Lung (tissue), 12 donors: ENCODE results near the gene MYO18A. TPM values are rescaled to one million over a fixed set of nuclear protein-coding genes. Genes with fewer than 3 reads are reported as not detected.

Experiments used
- ATAC-seq: fragments of 200-7000 bp; cut with Tn5 transposase; one replicate; pipeline ENCODE4 v1.9.1; 2020; ENCODE audit warnings: moderate number of reproducible peaks; ENCODE audit not compliant: insufficient read depth, low FRiP score
- DNase-seq, 3 donors: peaks; one replicate each; pipeline ENCODE4 v3.0.0-alpha.2; 2013 to 2017
- H3K27ac ChIP-seq, 2 donors: one replicate each; pipeline ENCODE4 v1.5.1; 2013; ENCODE audit warnings: mild to moderate bottlenecking in 2 of 2, moderate library complexity in 2 of 2, control low read depth in 1 of 2, inconsistent platforms in 1 of 2, low read depth in 1 of 2, low read length in 1 of 2
- H3K27me3 ChIP-seq, 3 donors: one replicate each; pipeline ENCODE4 v1.5.1; 2013; ENCODE audit warnings: low read length in 2 of 3; ENCODE audit not compliant: control insufficient read depth in 3 of 3, insufficient read depth in 3 of 3
- H3K36me3 ChIP-seq, 4 donors: one replicate each; pipeline ENCODE4 v1.5.1; 2013; ENCODE audit warnings: low read length in 4 of 4, mild to moderate bottlenecking in 1 of 4, moderate library complexity in 1 of 4; ENCODE audit not compliant: control insufficient read depth in 4 of 4, insufficient read depth in 4 of 4
- H3K4me1 ChIP-seq, 5 donors: one replicate each; pipeline ENCODE4 v1.5.1; 2013; ENCODE audit warnings: low read length in 5 of 5, mild to moderate bottlenecking in 2 of 5, moderate library complexity in 1 of 5; ENCODE audit not compliant: control insufficient read depth in 5 of 5, insufficient read depth in 5 of 5
- H3K4me3 ChIP-seq: one replicate; pipeline ENCODE4 v1.5.1; 2013; ENCODE audit warnings: mild to moderate bottlenecking, control low read depth, moderate library complexity
- H3K9ac ChIP-seq, 2 donors: one replicate each; pipeline ENCODE4 v1.5.1; 2013; ENCODE audit warnings: low read length in 2 of 2, control low read depth in 1 of 2; ENCODE audit not compliant: insufficient read depth in 1 of 2
- H3K9me3 ChIP-seq, 4 donors: one replicate each; pipeline ENCODE4 v1.5.1; 2013; ENCODE audit warnings: low read length in 3 of 4, mild to moderate bottlenecking in 1 of 4, moderate library complexity in 1 of 4; ENCODE audit not compliant: control insufficient read depth in 4 of 4, insufficient read depth in 3 of 4
- CTCF ChIP-seq: IDR thresholded peaks from 2 replicates; pipeline ENCODE4 v1.5.1; 2012; ENCODE audit warnings: mild to moderate bottlenecking; ENCODE audit errors: control extremely low read depth, extremely low read depth
- WGBS, 2 donors: extraction: QIAGEN DNeasy Blood & Tissue Kit; methylation state at CpG; one replicate each; pipeline ENCODE4 v1.1.7; 2013; 5-methylcytosine and 5-hydroxymethylcytosine counted together
- polyA plus RNA-seq, 2 donors: library from polyadenylated mRNA; stranded (reverse); fragments of 200-250 nt; gene quantifications; one replicate each; pipeline ENCODE4 v1.2.1, GENCODE V29; 2013
- total RNA-seq, 2 donors: library from RNA; depleted of rRNA in 1 of 2; stranded (reverse); fragments of >200 nt in 1 of 2; gene quantifications; one replicate each; pipeline ENCODE4 v1.2.1, GENCODE V29; 2014 to 2021
- donor health status: control.
- donor health status: control.
- donor health status: Bipolar disorder and iron deficiency.
- donor health status: healthy.
- donor health status: DM: yes; HTN: yes; CAD: no.

The MYO18A gene
- total and polyA plus RNA-seq, 4 donors: 19.0 to 65.2 (median 49.3) TPM

- peak overlapping the region; percentile 26 to 47 for H3K27ac ChIP-seq
These were observed 36.3 kb downstream of the MYO18A start for GRCh38 chr17:29143894-29144293.

GRCh38 chr17:29141514-29141876, 38.7 kb downstream of the MYO18A start:
- no peak for TF ChIP-seq CTCF
- Histone ChIP-seq H3K36me3 (peaks cover 0 to 2% (median 0%) of the 10 kb centered on the region in 4 donors), H3K4me1 (peaks cover 10 to 39% (median 28%) of the 10 kb centered on the region in 5 donors), H3K27me3 (no peaks in the 10 kb centered on the region), H3K9ac (no peak overlapping the region), H3K4me3 (no peak overlapping the region), H3K27ac (peak overlapping the region; percentile 88 to 92), H3K9me3 (peaks cover 0 to 2% (median 0%) of the 10 kb centered on the region in 4 donors)
- DNase-seq: no peak
- WGBS, 2 donors: 29 to 46% methylated on average over 4 of the region's 4 CpGs
- ATAC-seq: no peak

More at GRCh38 chr17:29143894-29144293, 36.3 kb downstream of the MYO18A start:
- Histone ChIP-seq H3K9ac (no peak overlapping the region), H3K27me3 (no peaks in the 10 kb centered on the region), H3K4me3 (no peak overlapping the region), H3K36me3 (no peaks in the 10 kb centered on the region), H3K9me3 (peaks cover 0 to 2% (median 0%) of the 10 kb centered on the region in 4 donors), H3K4me1 (peaks cover 6 to 41% (median 28%) of the 10 kb centered on the region in 5 donors)
- peak; percentile 47 to 55 (median 53) for DNase-seq
- WGBS, 2 donors: 25 to 54% methylated on average over 2 of the region's 2 CpGs
- no peak for TF ChIP-seq CTCF
- no peak for ATAC-seq

GRCh38 chr17:29140631-29141513, 39.3 kb downstream of the MYO18A start:
- H3K9me3 ChIP-seq: peaks cover 0 to 2% (median 0%) of the 10 kb centered on the region in 4 donors
- no peaks in the 10 kb centered on the region for H3K27me3 ChIP-seq
- WGBS, 2 donors: 9 to 19% methylated on average over 14 to 15 of the region's 15 CpGs
- TF ChIP-seq CTCF: no peak
- H3K4me1 ChIP-seq: peaks cover 10 to 39% (median 28%) of the 10 kb centered on the region in 5 donors
- peak; percentile 68 to 81 (median 70) for DNase-seq
- H3K9ac ChIP-seq: peak overlapping the region in 1 of 2 donors; percentile 57
- H3K4me3 ChIP-seq: peak overlapping the region; percentile 17
- peaks cover 0 to 2% (median 0%) of the 10 kb centered on the region in 4 donors for H3K36me3 ChIP-seq
- ATAC-seq: no peak
- peak overlapping the region; percentile 88 to 92 for H3K27ac ChIP-seq
